Measurements from ENCODE around the gene CYB561D1.
"Not testable (repeated sequence)": the region's sequence is repeated elsewhere in the genome, so short reads cannot be mapped to it uniquely, and the experiment has no call there.

The CYB561D1 gene, protein sequence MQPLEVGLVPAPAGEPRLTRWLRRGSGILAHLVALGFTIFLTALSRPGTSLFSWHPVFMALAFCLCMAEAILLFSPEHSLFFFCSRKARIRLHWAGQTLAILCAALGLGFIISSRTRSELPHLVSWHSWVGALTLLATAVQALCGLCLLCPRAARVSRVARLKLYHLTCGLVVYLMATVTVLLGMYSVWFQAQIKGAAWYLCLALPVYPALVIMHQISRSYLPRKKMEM

DNA sequence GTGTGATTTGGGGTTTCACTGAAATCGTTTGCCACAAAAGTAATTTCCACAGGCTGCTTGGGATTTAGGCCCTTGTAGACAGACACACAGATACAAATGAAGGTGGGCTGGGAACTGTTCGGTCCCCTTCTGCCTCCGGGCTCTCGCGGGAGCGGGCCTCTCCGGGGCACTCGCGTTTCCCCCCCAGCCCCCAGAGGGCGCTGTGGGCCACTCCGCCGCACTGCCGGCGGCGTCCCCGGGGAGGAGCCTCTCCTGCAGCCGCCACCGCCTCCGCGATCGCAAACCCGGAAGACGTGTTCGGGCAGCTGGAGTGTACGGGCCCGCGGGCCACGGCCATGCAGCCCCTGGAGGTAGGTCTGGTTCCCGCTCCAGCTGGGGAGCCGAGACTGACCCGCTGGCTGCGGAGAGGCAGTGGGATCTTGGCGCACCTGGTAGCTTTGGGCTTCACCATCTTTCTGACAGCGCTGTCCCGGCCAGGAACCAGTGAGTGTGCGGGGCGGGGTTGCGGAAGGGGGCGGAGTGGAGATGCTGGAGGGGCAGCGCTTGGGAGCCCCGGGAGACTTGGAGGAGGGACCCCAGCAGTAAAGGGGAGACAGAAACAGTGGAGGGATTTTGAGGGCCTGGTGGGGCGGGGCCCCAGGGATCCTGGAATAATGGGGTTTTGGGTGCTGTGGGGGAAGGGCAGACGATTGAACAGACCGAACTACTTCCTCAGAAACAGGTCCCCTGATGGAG lies at the start of gene CYB561D1:
Gene CYB561D1 (plus strand): TSS at position 290 of the 735 bp plus-strand sequence. CDS start 46 bp downstream, at position 336.
- DNase-seq = peak; percentile 87

DNA sequence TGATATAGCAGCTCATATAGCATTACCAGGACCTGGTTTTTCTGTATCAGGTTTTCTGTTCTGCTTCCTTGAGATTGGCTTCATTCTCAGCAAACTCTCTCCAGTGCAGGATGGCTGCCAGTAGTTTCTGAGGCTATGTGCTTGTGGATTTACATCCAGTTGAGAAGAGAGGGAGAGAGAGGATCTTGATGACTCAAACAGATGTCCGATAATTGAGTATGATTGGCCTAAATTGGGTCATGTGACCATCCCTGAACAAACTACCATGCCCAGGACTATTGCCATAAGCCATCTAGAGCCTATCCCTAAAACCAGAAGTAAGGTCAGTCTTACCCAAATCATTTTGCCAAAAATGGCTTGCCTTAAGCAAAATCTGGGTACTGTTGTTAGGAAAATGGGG lies 49.5 kb upstream of the CYB561D1 start:
- DNase-seq = no peak

DNA sequence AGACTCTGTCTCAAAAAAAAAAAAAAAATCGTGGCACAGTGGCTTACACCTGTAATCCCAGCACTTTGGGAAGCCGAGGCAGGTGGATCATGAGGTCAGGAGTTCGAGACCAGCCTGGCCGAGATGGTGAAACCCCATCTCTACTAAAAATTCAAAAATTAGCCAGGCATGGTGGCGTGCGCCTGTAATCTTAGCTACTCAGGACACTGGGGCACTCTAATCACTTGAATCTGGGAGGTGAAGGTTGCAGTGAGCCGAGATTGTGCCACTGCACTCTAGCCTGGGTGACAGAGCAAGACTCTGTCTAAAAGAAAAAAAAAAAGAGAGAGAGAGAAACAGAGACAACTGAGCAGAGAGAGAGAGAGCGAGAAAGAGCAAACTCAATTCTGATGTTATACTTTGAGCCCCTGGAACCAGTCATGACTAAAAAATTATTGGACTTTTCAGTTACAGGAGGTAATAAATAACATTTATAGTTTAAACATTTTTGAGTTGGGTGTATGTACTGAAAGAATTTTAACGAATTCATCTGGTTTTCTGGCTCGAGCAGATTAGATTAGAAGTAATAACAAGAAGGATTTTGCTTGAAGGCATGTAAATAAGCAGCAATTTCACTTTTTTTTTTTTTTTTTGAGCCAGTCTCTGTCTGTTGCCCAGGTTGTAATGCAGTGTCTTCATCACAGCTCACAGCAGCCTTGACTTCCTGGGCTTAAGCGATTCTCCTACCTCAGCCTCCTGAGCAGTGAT lies 47.8 kb upstream of the CYB561D1 start:
- DNase-seq = not testable (repeated sequence)

DNA sequence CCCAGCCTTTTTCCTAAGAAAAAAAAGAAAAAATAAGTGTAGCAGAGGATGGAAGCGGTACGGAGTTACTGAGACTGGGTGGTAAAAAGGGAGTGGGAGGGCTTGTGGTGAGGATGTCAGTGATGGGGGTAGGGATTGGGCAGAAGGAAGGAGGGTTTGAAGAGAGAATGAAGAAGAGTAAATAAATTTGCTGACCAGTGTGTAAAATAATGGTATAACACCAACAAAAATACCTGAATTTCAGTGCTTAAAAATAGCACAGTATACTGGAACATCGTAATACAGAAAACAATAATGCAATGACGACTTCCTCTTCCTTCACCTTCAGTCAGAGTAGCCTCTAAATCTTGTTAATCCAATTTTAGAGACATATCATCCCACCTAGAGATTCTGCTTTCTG lies 46.4 kb upstream of the CYB561D1 start:
- no peak for DNase-seq

DNA sequence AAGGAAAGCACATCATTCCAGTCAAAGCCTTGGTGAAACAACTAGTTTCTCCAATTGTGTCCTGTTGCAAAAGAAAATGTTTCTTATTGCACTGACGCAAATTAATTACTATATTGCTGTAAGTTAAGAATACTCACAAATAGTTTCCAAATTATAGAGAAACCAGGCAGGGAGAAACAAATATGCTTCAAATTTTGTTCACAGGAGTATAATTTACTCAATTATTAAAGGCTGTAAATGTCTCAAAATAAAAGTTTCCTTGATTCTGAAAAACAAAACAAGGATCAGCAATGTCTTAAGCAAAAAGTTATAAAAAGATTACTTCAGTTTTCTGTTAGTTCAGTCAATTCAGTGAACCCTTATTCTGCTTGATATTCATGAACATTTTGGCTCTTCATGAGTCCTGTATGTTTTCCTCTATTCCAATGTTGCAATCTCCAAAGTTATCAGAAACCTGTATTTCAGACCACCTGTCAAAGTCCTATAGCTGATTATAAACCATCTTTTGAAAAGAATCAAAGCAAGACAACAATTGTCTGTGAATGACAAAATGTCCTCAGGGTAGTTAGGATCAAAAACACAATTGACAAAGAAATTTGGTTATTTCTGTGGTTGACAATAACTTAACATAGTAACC lies 39.3 kb upstream of the CYB561D1 start:
- no peak for DNase-seq

DNA sequence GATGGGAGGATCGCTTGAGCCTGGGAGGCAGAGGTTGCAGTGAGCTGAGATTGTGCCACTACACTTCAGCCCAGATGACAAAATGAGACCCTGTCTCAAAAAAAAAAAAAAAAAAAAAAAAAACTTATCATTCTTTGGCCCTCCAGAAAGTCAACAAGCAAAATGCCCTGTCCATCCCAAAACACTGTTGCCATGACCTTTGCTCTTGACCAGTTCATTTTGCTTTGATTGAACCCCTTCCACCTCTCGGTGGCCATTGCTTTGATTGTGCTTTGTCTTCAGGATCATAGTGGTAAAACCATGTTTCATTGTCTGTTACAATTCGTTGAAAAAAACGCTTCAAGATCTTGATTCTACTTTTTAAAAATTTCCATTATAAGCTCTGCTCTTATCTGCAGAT lies 36.1 kb upstream of the CYB561D1 start:
- no peak for DNase-seq

DNA sequence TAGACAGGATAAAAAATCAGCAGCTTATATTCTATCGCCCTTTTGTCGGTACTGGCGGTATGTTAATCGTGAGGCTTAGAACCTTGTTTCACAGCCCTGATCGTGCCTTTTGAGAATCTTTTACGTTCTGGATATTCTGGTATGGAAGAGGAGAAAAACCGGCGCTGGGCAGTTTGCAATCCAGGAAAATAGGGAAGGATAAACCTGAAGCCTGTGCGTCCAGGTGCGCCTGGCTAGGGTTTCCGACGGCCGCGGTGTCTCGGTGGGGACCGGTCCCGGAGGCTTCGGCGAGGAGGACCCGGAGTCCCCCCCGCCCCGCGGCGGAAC lies 27.8 kb upstream of the CYB561D1 start:
- DNase-seq = no peak

DNA sequence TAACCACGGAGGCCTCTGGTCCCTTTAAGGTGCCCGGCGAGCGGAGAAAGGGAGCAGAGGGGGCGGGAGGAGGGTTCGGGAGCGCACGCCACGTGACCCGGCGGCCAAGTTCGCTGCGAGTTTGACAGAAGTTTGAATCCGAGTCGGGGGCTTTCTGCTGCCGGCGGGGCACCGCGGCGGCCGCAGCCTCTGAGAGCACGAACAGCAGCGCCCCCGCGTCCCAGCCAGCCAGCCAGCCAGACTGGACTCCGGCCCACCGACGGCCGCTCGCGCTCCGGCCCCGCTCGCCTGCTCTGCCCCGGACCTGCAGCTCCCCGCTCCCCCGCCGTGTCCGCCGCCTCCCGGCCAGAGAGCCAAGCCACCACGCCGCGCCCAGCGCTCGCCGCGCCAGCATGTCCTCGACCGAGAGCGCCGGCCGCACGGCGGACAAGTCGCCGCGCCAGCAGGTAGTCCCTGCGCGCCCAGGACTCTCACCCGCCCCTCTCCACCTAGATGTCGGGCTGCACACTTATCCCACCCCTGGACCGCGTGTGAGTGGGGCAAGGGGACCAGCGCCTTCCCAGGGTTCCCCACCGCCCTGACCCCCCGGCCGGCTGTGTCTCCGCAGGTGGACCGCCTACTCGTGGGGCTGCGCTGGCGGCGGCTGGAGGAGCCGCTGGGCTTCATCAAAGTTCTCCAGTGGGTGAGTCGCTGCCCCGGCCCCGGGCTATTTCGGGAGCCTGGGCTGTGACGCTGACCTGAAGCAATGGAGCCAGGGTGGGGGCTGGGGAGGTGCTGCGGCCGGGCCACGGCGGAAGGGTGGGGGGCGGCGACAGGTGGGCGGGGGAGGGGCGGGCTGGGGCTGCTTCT lies 27.2 kb upstream of the CYB561D1 start, which contains the start of gene SYPL2:
Gene SYPL2 (plus strand): TSS at position 95 of the 849 bp plus-strand sequence. CDS start 298 bp downstream, at position 393.
- no peak for DNase-seq

DNA sequence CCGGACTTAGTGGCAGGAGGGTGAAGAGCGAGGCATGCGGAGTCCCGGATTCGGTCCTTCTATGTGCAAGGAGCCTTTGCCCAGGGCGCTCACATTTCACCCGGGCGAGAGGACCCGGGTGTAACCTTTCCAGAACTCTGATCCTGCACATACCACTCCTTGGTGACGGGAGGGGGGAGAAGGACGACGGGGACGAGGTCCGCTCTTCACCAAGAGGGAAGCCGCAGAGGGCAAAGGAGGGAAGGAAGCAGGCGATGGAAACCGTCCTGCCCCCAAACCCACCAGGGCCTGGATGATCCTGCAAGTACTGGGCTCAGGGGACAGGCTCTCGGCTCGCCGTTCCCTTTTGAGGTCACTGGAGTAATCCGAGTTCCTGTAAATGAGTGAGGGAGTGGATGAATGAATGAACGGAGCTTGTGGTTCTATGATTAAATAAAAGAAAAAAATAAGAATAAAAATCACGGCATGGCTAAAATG lies 26.6 kb upstream of the CYB561D1 start:
- no peak for DNase-seq

DNA sequence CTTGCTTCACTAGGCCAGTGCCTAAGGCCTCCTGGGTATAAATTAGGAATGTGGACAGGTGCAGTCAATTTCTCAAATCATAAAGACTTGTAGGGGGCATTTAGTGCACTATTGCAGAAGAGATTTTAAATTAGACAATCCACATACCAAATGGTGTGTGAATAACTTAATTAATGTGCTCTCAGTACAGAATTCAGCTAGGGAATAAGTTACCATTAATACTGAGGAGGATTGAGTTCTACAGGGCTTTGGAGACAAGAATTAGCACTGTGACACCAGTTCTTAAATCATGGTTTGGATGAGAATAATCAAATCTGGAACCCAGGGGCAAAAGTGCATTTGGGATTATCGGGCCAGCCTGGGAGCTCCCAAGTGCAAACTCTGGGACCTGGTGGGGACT lies 25.8 kb upstream of the CYB561D1 start:
- no peak for DNase-seq

DNA sequence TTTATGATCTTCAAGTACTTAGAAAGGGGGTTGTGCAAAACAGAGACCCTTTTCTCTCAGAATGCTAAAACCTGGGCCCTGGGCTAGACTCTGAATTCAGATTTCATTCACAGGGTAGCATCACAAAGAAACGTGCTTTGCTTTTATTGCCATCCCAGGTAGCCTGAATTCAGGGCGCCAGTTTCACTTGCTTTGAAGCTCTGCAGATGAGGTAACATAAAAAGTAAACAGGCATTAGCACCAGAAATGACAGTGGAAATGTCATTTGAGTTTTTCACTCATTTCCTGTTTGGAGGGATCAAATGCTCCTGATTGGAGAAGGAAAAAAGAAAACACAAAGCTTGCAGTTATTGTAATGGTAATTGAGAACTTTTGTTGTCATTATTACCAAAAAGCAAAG lies 25.0 kb upstream of the CYB561D1 start:
- DNase-seq = no peak

DNA sequence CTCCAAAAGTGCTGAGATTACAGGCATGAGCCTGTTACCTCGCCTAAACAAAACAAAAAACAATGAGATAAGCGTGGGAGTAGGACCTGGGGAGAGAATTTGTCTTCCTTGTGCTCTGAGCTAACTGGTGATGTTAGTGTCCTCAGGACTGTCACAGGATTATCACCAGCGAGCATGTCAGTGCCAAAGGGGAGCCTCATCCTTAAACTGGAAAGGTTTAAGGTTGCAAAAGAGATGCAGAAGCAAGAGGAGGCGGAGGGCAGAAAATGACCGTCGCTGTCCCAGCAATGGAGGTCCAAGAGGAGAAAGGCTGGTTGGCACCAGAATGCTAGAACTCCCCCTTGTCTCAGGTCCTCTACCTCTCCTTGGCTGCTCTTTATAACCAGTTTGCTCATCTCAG lies 23.6 kb upstream of the CYB561D1 start:
- no peak for DNase-seq

DNA sequence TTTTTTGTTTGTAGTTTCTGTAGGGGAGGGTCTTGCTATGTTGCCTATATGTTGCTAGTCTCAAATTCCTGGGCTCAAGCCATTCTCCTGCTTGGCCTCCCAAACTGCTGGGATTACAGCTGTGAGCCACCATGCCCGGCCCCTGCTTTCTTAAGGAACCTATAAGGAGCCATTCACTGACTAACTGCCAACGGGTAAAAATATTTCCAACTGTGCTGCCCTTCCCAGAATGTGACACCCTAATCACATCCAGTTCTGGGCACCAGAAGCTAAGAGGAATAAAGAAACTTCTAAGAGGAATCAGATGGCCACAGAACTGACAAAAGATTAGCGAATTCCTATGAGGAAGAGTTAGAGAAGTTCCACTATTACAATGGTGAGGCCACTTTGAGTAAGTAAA lies 21.1 kb upstream of the CYB561D1 start:
- no peak for DNase-seq

DNA sequence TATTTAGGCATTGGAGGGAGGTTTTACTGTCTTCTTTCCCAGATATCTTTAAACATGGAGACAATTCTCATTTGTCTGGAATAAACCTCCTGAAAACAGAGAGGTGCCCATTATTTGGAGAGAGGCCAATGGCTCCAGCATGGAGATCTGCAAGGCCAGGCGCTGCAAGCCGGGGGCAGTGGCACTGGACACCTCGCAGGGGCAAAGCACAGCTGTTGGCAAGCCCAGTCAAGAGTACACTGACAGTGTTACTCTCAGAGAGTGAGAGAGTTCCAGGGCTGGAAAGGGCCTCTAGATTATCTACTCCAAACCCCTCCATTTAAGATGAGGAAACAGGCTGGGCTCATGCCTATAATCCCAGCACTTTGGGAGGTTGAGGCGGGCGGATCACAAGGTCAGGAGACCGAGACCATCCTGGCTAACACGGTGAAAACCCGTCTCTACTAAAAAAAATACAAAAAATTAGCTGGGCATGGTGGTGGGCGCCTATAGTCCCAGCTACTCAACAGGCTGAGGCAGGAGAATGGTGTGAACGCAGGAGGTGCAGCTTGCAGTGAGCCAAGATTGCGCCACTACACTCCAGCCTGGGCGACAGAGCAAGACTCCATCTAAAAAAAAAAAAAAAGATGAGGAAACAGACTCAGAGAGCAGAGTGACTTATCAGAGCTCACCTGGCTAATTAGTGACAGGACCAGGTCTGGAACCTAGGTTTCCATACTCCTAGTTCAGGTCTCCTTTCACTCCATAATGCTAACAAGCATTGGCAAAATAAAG lies 20.4 kb upstream of the CYB561D1 start:
- DNase-seq = not testable (repeated sequence)

DNA sequence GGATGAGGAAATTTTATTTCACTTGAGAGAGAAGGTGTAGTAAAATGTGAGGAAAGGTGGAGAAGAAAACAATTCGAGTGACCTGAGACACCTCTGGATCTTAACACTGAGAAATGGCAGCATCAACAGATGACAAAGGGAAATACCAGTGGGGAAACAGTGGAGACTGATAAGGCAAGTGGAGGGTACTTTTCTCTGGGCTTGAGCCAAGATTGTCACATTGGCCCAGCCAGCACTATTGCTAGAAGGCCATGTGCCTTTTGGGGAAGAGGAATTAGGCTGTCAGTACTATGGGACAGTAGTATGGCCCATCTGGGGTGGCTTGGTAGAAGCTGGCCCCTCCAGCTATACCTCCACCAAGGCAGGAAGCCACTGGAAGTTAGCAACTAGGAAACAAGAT lies 19.2 kb upstream of the CYB561D1 start:
- no peak for DNase-seq

DNA sequence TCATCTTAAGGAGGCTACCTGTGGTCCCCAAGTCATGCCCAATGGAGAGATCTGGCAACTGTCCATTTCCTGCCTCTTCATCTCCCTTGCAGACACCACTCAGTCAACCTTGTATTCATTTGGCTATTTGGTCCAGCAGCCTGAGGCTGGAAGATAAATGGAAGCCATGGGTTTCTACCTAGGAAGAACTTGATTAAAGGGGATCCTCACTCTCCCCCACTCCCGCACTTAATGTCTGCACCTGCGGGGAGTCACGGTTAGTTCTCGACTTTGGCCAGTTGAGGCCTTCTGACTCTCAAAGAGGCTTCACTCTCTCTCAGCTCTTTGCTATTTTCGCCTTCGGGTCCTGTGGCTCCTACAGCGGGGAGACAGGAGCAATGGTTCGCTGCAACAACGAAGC lies 18.6 kb upstream of the CYB561D1 start:
- no peak for DNase-seq

DNA sequence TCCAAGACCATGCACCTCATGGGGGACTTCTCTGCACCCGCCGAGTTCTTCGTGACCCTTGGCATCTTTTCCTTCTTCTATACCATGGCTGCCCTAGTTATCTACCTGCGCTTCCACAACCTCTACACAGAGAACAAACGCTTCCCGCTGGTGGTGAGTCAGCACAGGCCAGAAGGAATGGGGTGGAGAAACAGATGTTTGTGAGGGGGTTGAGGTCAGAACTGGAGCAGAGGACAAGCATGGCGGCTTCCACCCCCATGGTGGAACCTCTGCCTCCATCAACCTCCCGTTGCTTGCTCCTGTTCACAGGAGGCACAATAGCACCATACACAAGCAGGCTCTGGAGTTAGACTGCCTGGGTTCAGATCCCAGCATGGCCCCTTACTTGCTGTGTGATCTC lies 17.1 kb upstream of the CYB561D1 start:
- DNase-seq = no peak

DNA sequence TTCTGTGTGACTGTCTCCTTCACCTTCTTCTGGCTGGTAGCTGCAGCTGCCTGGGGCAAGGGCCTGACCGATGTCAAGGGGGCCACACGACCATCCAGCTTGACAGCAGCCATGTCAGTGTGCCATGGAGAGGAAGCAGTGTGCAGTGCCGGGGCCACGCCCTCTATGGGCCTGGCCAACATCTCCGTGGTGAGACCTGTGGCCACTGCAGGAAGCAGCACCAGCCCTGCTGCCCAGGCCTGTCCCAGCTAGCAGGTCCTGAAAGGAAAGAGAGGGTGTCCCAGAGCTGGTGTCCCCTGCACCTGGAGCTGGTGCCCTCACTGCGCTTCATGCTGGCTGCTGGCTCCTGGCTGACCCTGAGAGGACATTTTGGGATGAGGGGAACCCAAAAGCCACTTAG lies 16.1 kb upstream of the CYB561D1 start:
- no peak for DNase-seq

DNA sequence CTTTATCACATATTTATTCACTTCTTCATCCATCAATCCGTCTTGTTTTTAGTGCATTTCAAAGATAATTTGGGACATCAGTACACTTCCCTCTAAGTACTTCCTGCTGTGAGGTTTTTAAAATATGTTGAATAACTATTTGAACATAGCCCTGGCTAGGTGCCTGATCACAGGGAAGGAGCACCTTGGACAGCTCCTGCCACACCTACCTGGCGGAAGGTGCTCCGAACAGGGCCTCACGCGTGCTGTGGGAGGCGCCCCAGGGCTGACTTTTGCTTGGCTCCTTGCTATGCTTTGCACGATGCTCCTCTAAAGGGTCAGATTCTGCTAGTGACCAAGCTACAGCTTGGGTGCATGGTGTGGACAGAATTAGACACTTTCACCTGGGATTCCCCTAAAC lies 15.1 kb upstream of the CYB561D1 start:
- peak; percentile 39 for DNase-seq

DNA sequence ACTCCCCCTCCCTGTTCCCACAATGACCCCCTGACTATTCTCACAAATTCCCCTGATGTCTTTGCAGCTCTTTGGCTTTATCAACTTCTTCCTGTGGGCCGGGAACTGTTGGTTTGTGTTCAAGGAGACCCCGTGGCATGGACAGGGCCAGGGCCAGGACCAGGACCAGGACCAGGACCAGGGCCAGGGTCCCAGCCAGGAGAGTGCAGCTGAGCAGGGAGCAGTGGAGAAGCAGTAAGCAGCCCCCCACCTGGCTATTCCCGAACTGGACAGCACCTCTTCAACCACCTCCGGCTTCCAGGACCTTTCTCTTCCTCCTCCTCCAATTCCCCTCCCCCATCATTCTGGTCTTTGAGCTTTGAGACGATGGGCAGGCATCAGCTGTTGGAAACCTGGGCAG lies 14.6 kb upstream of the CYB561D1 start:
- DNase-seq = no peak

DNA sequence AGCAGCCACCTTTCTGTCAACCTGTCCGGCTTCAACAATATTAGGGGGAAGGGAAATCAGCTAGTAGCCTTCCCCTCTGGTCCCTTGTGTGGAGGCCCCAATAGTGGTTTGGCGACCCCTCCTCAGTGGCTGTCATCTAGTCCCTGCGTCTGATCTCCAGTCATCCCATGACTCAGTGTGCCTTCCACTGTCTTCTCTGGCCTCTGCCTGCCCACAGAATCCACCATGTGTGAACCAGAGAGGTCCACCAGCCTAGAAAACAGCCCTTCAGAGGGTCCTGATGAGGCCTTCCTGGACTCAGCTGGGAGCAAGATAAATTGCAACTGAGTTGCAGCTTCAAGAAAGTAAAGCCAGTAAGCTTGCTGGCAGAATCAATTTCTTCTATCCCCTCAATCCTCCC lies 14.0 kb upstream of the CYB561D1 start:
- DNase-seq = no peak

DNA sequence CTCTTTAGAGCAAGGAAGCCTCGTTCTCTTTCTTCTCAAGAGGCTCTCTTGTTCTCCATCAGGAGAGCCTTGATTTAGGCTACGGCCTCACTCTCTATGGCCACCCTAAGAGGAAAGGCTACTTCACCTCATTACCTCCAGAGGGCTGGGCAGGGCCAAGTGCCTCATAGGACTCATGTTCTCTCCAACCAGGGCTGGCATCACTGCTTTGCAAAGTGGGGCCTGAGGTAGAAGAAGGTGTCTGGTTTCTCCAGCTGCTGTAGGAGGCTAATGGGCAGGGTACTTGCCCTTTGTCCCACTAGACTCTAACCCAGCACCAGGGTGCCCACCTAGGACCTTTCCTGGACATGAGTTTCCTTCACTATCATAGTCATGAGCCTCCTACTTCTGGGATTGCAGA lies 12.2 kb upstream of the CYB561D1 start:
- no peak for DNase-seq

All from activated CD4-positive, alpha-beta T cell treated with anti-CD3 and anti-CD28 coated beads, Interleukin-2, amount 50 U/mL, for 1 hour (primary cell).